HG03097 (cell line): Measurements from ENCODE around the gene EGFL7.
"Not testable (repeated sequence)": the region's sequence is repeated elsewhere in the genome, so short reads cannot be mapped to it uniquely, and the experiment has no call there.

Source experiments
- ATAC-seq: cut with Tn5 transposase; IDR thresholded peaks from one replicate; pipeline ENCODE4 v1.9.1; 2021; ENCODE audit not compliant: unreplicated experiment, low FRiP score

EGFL7 gene

GRCh38 chr9:136695955-136696354 is 33.2 kb downstream of the EGFL7 start:
- no peak for ATAC-seq

GRCh38 chr9:136696502-136696901 is 33.8 kb downstream of the EGFL7 start:
- no peak for ATAC-seq

- no peak for ATAC-seq
Observed at GRCh38 chr9:136697146-136697820, 34.6 kb downstream of the EGFL7 start.

- no peak for ATAC-seq
Observed at GRCh38 chr9:136697821-136698526, 35.3 kb downstream of the EGFL7 start.

- ATAC-seq = no peak
Observed at GRCh38 chr9:136698635-136699246, 36.0 kb downstream of the EGFL7 start.

- ATAC-seq = no peak
Observed at GRCh38 chr9:136700304-136700703, 37.6 kb downstream of the EGFL7 start.

GRCh38 chr9:136700959-136701667 is 38.4 kb downstream of the EGFL7 start:
- peak; percentile 50 for ATAC-seq

- ATAC-seq = no peak
Observed at GRCh38 chr9:136701668-136702053, 38.9 kb downstream of the EGFL7 start.

- ATAC-seq = no peak
Observed at GRCh38 chr9:136703276-136703860, 40.7 kb downstream of the EGFL7 start.

GRCh38 chr9:136704741-136705140 is 42.0 kb downstream of the EGFL7 start:
- ATAC-seq = not testable (repeated sequence)

GRCh38 chr9:136705564-136705963 is 42.8 kb downstream of the EGFL7 start:
- no peak for ATAC-seq

- no peak for ATAC-seq
Observed at GRCh38 chr9:136707011-136707410, 44.3 kb downstream of the EGFL7 start.

- ATAC-seq = no peak
Observed at GRCh38 chr9:136707849-136708517, 45.3 kb downstream of the EGFL7 start.

GRCh38 chr9:136709454-136710109 is 46.9 kb downstream of the EGFL7 start:
- no peak for ATAC-seq

GRCh38 chr9:136710543-136710942 is 47.8 kb downstream of the EGFL7 start:
- no peak for ATAC-seq

GRCh38 chr9:136711219-136711648 is 48.5 kb downstream of the EGFL7 start:
- not testable (repeated sequence) for ATAC-seq

- no peak for ATAC-seq
Observed at GRCh38 chr9:136711751-136712689, 49.3 kb downstream of the EGFL7 start, which contains the start of gene DIPK1B. Gene DIPK1B (plus strand): TSS chr9:136712572. CDS start chr9:136712666, 94 bp downstream.

- no peak for ATAC-seq
Observed at GRCh38 chr9:136712690-136713544, 50.2 kb downstream of the EGFL7 start.
